ENCODE results near the gene RPS6KL1.
"Not testable (repeated sequence)": the region's sequence is repeated elsewhere in the genome, so short reads cannot be mapped to it uniquely, and the experiment has no call there.

The RPS6KL1 gene

GRCh38 chr14:74940956-74941565, 18.0 kb upstream of the RPS6KL1 start:
- Histone ChIP-seq H3K4me3 (no peak overlapping the region), H3K27ac (peak overlapping the region in 20 of 21 experiments; percentile 14 to 86 (median 77))

- Histone ChIP-seq H3K27ac (peak overlapping the region in 19 of 21 experiments; percentile 19 to 86 (median 77)), H3K4me3 (no peak overlapping the region)
Measured at GRCh38 chr14:74938531-74939495, 15.8 kb upstream of the RPS6KL1 start.

GRCh38 chr14:74937171-74937570, 14.1 kb upstream of the RPS6KL1 start:
- Histone ChIP-seq H3K27ac (no peak overlapping the region), H3K4me3 (no peak overlapping the region)

- Histone ChIP-seq H3K4me3 (no peak overlapping the region), H3K27ac (no peak overlapping the region)
Measured at GRCh38 chr14:74936731-74937130, 13.7 kb upstream of the RPS6KL1 start.

GRCh38 chr14:74936151-74936550, 13.1 kb upstream of the RPS6KL1 start:
- H3K27ac ChIP-seq, result no peak overlapping the region
- H3K4me3 ChIP-seq, result no peak overlapping the region

GRCh38 chr14:74935360-74935680, 12.3 kb upstream of the RPS6KL1 start:
- H3K27ac ChIP-seq, result peak overlapping the region in 1 of 21 experiments; percentile 63
- H3K4me3 ChIP-seq, result no peak overlapping the region

GRCh38 chr14:74934476-74935359, 11.7 kb upstream of the RPS6KL1 start:
- Histone ChIP-seq H3K4me3 (no peak overlapping the region), H3K27ac (peak overlapping the region in 1 of 21 experiments; percentile 63)

GRCh38 chr14:74934041-74934440, 11.0 kb upstream of the RPS6KL1 start:
- peak overlapping the region in 1 of 21 experiments; percentile 74 for H3K27ac ChIP-seq
- no peak overlapping the region for H3K4me3 ChIP-seq

GRCh38 chr14:74932936-74933335, 9.9 kb upstream of the RPS6KL1 start:
- H3K4me3 ChIP-seq, result not testable (repeated sequence)
- H3K27ac ChIP-seq, result peak overlapping the region in 4 of 21 experiments; percentile 6 to 74 (median 28)

- H3K27ac ChIP-seq, result peak overlapping the region in 5 of 21 experiments; percentile 3 to 74 (median 23)
- no peak overlapping the region for H3K4me3 ChIP-seq
Measured at GRCh38 chr14:74932401-74932901, 9.4 kb upstream of the RPS6KL1 start.

GRCh38 chr14:74931744-74932143, 8.7 kb upstream of the RPS6KL1 start:
- H3K27ac ChIP-seq, result peak overlapping the region in 1 of 21 experiments; percentile 74

GRCh38 chr14:74929242-74929641, 6.2 kb upstream of the RPS6KL1 start:
- no peak overlapping the region for H3K27ac ChIP-seq
- H3K4me3 ChIP-seq, result no peak overlapping the region

More at GRCh38 chr14:74931744-74932143, 8.7 kb upstream of the RPS6KL1 start:
- not testable (repeated sequence) for H3K4me3 ChIP-seq

- H3K27ac ChIP-seq, result no peak overlapping the region
- no peak overlapping the region for H3K4me3 ChIP-seq
Measured at GRCh38 chr14:74927225-74927624, 4.2 kb upstream of the RPS6KL1 start.

GRCh38 chr14:74924061-74924460, 1.0 kb upstream of the RPS6KL1 start:
- no peak overlapping the region for H3K4me3 ChIP-seq
- H3K27ac ChIP-seq, result no peak overlapping the region

DNA sequence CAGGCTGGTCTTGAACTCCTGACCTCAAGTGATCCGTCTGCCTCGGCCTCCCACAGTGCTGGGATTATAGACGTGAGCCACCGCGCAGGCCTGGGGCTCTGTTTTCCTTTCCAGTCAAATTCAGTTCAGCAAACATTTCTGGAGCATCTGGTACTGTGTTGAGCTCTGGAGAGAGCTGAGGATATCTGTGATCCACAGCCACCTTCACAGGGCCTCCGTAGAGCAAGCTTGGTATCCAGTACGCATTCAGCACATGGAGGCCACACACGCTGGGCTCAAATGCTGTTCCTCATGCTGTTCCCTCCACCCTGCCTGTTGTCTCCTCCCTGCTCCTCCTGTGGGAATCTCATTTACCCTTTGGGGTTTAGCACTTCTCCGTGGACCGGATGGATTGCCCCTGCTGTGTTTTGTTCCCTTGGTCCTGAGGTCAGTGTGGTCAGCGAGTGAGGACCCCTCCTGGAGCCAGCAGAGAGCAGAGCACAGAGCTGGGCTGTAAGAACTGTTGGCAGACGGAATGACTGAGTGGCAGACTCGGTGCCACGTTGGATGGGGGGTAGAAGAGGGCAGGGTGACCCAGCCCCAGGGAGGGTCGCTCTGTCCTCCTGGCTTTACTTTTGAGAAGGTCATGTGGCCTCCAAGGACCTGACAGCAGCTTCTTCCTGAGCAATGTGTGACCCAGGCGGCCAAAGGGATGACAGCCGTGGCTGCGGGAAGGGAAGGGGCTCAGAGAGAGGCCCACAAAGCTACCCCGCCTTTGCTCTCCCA, 891 bp downstream of the RPS6KL1 start:
- Histone ChIP-seq H3K4me3 (peak overlapping the region in 4 of 7 experiments; percentile 25 to 46 (median 42)), H3K27ac (peak overlapping the region in 6 of 21 experiments; percentile 20 to 78 (median 58))

GRCh38 chr14:74921053-74921620, 1.9 kb downstream of the RPS6KL1 start:
- H3K4me3 ChIP-seq, result no peak overlapping the region
- H3K27ac ChIP-seq, result no peak overlapping the region

- no peak overlapping the region for H3K27ac ChIP-seq
- no peak overlapping the region for H3K4me3 ChIP-seq
Measured at GRCh38 chr14:74920281-74920680, 2.8 kb downstream of the RPS6KL1 start.

DNA sequence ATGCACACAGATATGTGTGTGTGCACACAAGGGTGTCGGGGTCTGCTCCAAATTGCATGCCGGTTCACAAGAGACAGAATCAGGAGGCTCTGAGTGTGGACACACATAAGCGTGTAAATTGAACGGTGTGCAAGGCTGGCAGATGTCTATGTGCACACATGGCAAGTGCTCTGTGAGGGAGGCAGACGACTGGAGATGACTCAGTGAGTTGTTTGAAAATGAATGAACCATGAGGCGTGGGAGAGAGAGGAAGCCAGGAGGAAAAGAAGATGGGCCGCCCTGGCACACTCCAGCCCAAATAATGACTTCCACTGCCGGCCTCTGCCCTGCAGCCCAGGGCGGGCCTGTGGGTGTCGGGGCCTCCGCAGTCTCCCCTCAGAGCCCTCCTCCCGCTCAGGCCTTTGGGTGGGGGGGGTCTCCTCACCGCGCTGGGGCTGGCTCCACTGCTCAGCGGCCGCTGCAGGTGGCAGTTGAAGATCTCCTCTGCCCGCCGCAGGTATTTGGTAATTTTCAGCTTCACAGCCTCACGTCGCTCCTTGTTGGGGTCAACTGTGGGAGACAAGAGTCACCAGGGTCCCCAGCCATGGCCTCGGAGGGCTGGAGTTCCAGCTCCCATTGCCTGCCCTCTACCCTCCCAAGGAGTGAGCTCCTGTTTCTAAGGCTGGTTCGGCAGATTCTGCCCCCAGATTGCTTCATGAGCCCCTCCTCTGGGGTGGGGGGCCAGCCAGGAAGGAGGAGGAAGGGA, 3.5 kb downstream of the RPS6KL1 start:
- H3K27ac ChIP-seq, result no peak overlapping the region

More for the DNA sequence above, 3.5 kb downstream of the RPS6KL1 start:
- no peak overlapping the region for H3K4me3 ChIP-seq

Measured in skin epidermis (tissue), 12 donors.